Left lung (tissue), 10 donors: ENCODE results near the gene CLEC18B. TPM values are rescaled to one million over a fixed set of nuclear protein-coding genes. Genes with fewer than 3 reads are reported as not detected.
"Not testable (repeated sequence)": the region's sequence is repeated elsewhere in the genome, so short reads cannot be mapped to it uniquely, and the experiment has no call there.

Source experiments
- ATAC-seq: fragments of 200-7000 bp; cut with Tn5 transposase; one replicate; pipeline ENCODE4 v1.9.1; 2020; ENCODE audit warnings: moderate library complexity
- DNase-seq, 4 donors: peaks; one replicate each; pipeline ENCODE4 v3.0.0-alpha.2; 2013 to 2020
- H3K27ac ChIP-seq, 2 donors: fragments of 200-600 bp; sonication (generic) in 1 of 2; one replicate each; pipeline versions ENCODE4 v1.5.0 to v1.8.0; 2020 to 2021
- H3K27me3 ChIP-seq, 2 donors: fragments of 200-600 bp; sonication (generic) in 1 of 2; one replicate each; pipeline versions ENCODE4 v1.5.0 to v1.8.0; 2020 to 2021
- H3K36me3 ChIP-seq, 2 donors: fragments of 200-600 bp; sonication (generic) in 1 of 2; one replicate each; pipeline versions ENCODE4 v1.5.0 to v1.8.0; 2020 to 2021
- H3K4me1 ChIP-seq, 2 donors: fragments of 200-600 bp; one replicate each; pipeline ENCODE4 v1.8.0; 2021
- H3K4me3 ChIP-seq, 2 donors: fragments of 200-600 bp; sonication (generic) in 1 of 2; one replicate each; pipeline versions ENCODE4 v1.5.0 to v1.8.0; 2020 to 2021; ENCODE audit warnings: mild to moderate bottlenecking in 1 of 2
- H3K9me3 ChIP-seq, 2 donors: fragments of 200-600 bp; sonication (generic) in 1 of 2; one replicate each; pipeline versions ENCODE4 v1.5.0 to v1.8.0; 2020 to 2021
- intact Hi-C, 2 donors: fragments of 100-400 bp; cut with DNase I; formaldehyde crosslinking; loops; one replicate each; pipeline versions ENCODE4 v1.11.2 to v1.14.2; 2022
- polyA plus RNA-seq, 6 donors: library from polyadenylated mRNA; unstranded; fragments of 120-200 nt; gene quantifications; one replicate each; pipeline ENCODE4 v1.2.1, GENCODE V29; 2013; ENCODE audit not compliant: insufficient read length in 6 of 6
- total RNA-seq, 2 donors: library from RNA; stranded (reverse); fragmentation: NEBNext Ultra II Directional; extraction: Animal tissue kit (Norgen Biotek cat#: 25700); gene quantifications; one replicate each; pipeline ENCODE4 v1.2.1, GENCODE V29; 2021
- donor health status: DM: no; HTN: yes; CAD: no.
- donor health status: DM: no; HTN: no; CAD: no.

The CLEC18B gene
- total and polyA plus RNA-seq, 8 donors = 1.1 to 2.2 (median 1.1) TPM; not detected in 1

DNA sequence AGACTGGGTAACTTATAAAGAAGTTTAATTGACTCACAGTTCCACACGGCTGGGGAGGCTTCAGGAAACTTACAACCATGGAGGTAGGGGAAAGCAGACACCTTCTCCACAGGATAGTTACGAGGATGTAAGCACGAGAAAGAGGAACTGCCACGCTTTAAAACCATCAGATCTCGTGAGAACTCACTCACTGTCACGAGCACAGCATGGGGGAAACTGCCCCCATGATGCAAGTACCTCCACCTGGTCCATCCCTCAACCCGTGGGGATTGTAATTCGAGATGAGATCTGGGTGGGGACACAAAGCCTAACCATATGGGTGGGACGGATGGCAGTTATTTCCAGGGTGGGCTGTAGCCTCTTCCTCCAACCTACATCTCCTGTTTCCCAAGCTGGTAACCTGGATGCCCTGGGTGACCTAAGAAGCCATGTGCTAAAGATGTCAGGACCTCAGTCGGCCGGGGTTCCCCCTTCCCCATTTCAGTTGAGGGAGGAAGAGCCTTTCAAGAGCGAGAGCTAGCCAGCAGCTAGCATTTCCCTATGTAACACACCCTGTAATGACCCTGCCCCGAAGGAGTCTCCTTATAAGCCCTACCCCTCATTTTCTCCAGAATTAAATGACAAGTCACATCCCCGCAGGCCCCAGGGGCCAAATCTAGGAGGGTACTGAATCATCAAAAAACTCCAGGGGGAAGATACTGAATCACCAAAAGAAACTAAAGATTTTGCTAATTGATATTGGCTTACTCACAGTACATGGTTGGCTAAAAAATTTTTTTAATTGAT, 16.9 kb downstream of the CLEC18B start:
- DNase-seq, H3K4me1 ChIP-seq, H3K9me3 ChIP-seq, ATAC-seq, H3K36me3 ChIP-seq, intact Hi-C loops, H3K27me3 ChIP-seq, H3K27ac ChIP-seq, H3K4me3 ChIP-seq: not testable (repeated sequence)

DNA sequence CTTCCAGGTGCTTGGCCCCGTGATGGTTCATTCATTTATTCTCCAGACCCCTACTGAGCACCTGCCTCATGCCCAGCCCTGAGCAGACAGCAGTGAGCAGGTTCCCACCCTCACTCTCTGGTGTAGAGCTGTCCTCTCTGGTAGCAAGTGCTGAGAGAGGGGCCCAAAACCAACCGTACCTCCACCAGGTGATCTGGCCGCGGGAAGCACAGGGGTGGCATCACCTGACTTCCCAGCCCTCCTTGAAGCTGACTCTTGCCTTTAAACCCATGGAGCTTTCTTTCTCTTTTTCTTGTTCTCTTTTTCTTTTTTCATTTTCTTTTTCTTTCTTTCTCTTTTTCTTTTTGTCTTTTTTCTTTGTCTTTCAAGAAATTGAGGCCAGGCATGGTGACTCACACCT, 21.0 kb downstream of the CLEC18B start:
- H3K4me3 ChIP-seq, ATAC-seq, H3K27me3 ChIP-seq, intact Hi-C loops, H3K4me1 ChIP-seq, H3K9me3 ChIP-seq, H3K36me3 ChIP-seq, DNase-seq, H3K27ac ChIP-seq: not testable (repeated sequence)

DNA sequence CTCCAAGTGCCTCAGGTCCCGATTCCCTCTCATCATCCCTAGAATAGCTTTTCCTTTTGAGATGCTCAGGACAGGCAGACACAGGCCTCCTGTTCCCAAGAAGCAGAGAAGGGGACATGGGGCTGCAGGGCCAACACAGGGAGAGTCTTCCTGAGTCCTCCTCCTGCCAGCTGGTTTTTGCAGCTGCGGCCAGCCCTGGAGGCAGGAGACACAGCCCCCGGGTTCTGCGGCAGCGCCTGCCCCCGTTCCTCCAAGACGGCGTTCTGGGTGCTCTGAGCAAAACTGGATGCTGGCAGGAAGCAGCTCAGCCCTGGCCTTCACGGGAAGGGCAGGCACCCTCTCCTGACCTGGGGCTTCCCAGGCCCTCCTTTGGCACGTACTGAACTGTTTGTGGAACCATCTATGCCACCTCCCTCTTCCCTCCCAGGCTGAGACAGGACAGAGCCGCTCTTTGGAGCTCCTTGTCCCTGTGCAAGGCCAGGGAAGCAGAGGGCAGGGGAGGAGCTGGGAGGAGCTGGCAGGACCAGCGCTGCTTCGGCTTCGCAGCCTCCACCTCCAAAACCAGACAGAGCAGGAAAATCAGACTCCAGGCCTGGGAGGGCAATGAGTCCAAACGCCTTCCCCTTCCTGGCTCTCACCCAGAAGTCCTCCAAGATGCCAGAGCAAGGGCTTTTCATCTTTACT, 22.9 kb downstream of the CLEC18B start:
- H3K4me3 ChIP-seq, H3K36me3 ChIP-seq, H3K4me1 ChIP-seq, H3K27ac ChIP-seq, H3K27me3 ChIP-seq, intact Hi-C loops, H3K9me3 ChIP-seq: not testable (repeated sequence)
- DNase-seq (peak in 2 of 4 donors; percentile 9 to 79), ATAC-seq (peak; percentile 92)

DNA sequence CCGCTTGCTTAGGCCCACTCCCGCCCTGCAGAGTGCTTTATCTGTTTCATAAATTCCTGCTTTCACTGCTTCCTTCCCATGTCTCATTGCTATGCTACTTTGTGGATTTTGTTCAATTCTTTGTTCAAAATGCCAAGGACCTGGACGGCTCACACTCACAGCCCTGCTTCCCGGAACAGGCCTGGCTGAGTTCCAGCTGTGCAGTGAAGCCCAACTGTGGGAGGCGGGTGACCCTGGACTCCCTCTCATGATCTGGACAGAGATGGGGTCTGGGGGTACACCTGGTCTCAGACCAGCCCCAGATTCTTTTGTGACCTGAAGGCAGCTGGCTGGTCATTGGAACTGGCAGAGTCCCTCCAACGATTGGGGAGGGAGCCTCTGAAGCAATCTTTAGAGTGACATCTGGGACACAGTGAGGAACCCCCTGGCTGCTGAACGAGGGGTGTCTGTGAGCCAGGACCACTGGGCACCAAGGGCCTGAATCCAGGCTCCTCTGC, 24.7 kb downstream of the CLEC18B start:
- H3K27ac ChIP-seq, H3K27me3 ChIP-seq, H3K9me3 ChIP-seq, H3K4me1 ChIP-seq, intact Hi-C loops, H3K4me3 ChIP-seq, H3K36me3 ChIP-seq: not testable (repeated sequence)
- ATAC-seq (peak; percentile 8), DNase-seq (peak in 3 of 4 donors; percentile 14 to 70 (median 61))

DNA sequence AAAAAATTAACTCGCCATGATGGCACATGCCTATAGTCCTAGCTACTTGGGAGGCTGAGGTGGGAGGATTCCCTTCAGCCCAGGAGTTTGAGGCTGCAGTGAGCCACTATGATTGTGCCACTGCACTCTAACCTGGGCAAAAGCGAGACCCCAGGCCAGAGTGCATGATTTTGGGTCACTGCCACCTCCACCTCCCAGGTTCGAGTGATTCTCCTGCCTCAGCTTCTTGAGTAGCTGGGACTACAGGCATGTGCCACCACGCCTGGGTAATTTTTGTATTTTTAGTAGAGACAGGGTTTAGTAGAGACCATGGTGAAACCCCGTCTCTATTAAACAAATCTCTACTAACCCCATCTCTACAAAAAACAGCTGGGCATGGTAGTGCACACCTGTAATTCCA, 26.7 kb downstream of the CLEC18B start:
- H3K4me1 ChIP-seq, intact Hi-C loops: not testable (repeated sequence)

DNA sequence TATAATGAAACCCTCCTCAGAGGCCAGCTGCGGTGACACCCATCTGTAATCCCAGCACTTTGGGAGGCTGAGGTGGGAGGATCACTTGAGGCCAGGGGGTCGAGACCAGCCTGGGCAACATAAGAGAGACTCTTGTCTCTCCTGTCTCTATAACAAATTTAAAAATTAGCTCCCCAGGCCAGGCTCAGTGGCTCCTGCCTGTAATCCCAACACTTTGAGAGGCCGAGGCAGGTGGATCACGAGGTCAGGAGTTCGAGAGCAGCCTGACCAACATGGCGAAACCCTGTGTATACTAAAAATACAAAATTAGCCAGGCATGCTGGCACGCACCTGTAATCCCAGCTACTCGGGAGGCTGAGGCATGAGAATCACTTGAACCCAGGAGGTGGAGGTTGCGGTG, 27.1 kb downstream of the CLEC18B start:
- H3K4me3 ChIP-seq, ATAC-seq, intact Hi-C loops, H3K4me1 ChIP-seq, H3K27ac ChIP-seq, H3K36me3 ChIP-seq, H3K27me3 ChIP-seq, DNase-seq, H3K9me3 ChIP-seq: not testable (repeated sequence)

More for the DNA sequence above, 26.7 kb downstream of the CLEC18B start:
- H3K36me3 ChIP-seq, H3K27me3 ChIP-seq, H3K9me3 ChIP-seq, H3K27ac ChIP-seq, ATAC-seq, H3K4me3 ChIP-seq, DNase-seq: not testable (repeated sequence)

DNA sequence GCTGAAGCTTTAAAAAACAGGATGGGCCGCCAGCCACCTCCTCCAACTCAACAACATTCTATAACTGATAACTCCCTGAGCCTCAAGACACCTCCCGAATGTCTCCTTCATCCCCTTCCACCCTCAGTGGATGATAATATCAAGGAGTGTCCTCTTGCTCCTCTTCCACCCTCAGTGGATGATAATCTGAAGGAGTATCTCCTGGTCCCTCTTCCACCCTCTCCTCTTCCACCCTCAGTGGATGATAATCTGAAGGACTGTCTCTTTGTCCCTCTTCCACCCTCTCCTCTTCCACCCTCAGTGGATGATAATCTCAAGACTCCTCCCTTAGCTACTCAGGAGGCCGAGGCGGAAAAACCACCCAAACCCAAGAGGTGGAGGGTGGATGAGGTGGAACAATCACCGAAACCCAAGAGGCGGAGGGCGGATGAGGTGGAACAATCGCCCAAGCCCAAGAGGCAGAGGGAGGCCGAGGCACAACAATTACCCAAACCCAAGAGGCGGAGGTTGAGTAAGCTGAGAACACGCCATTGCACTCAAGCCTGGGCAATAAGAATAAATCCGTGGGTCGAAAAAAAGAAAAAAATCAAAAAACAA, 29.7 kb downstream of the CLEC18B start:
- H3K36me3 ChIP-seq, ATAC-seq, intact Hi-C loops, H3K4me1 ChIP-seq, H3K4me3 ChIP-seq, H3K27ac ChIP-seq, H3K9me3 ChIP-seq, H3K27me3 ChIP-seq: not testable (repeated sequence)
- peak in 1 of 4 donors; percentile 45 for DNase-seq

DNA sequence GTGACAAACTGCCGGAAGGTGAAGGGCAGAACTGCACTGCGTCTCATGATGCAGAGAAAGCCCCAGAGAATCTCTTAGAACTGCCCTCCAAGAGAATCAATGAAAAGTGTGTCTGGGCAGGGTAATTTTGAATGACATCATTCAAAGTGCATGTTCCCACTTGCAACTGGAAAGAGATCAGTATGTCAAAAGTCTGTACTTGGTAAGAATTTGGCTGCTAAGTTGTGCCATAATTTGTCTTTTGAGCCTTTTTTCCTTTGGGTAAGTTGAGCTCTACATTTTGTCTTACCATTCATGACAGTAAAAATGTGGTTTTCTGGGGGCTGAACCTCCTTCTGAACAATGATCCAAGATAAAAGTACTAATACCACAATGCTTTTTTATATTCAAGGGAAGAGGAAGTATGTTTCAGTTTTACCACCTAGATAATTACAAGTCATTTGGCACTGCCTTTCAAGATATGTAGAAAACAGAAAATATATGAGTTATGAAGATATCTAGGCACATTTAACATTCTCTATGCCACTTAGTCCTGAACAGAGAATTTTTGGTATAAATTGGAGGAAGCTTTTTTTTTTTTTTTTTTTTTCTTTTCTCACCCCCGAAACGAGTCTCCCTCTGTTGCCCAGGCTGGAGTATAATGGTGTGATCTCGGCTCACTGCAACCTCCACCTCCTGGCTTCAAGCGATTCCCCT, 38.8 kb downstream of the CLEC18B start:
- H3K27me3 ChIP-seq, H3K36me3 ChIP-seq, ATAC-seq, DNase-seq, H3K9me3 ChIP-seq, H3K4me3 ChIP-seq, H3K27ac ChIP-seq, H3K4me1 ChIP-seq, intact Hi-C loops: not testable (repeated sequence)

DNA sequence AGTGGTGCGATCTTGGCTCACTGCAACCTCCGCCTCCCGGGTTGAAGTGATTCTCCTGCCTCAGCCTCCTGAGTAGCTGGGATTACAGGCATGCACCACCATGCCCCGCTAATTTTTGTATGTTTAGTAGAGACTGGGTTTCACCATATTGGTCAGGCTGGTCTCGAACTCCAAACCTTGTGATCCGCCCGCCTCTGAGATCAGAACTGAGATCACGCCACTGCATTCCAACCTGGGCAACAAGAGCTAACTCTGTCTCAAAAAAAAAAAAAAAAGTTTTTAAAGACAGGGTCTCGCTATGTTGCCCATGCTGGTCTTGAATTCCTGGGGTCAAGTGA, 47.5 kb downstream of the CLEC18B start:
- H3K36me3 ChIP-seq, ATAC-seq, H3K4me1 ChIP-seq, intact Hi-C loops, DNase-seq, H3K9me3 ChIP-seq, H3K27me3 ChIP-seq, H3K27ac ChIP-seq, H3K4me3 ChIP-seq: not testable (repeated sequence)
